Measurements from ENCODE around the gene NFIA. TPM values are rescaled to one million over a fixed set of nuclear protein-coding genes. Genes with fewer than 3 reads are reported as not detected.

Gene NFIA
- total and polyA plus RNA-seq, 2 of the 13 experiments (the other 11 are each of a cell fraction or from before 2014, with no cell fraction given): 14.7 to 28.5 TPM

DNA sequence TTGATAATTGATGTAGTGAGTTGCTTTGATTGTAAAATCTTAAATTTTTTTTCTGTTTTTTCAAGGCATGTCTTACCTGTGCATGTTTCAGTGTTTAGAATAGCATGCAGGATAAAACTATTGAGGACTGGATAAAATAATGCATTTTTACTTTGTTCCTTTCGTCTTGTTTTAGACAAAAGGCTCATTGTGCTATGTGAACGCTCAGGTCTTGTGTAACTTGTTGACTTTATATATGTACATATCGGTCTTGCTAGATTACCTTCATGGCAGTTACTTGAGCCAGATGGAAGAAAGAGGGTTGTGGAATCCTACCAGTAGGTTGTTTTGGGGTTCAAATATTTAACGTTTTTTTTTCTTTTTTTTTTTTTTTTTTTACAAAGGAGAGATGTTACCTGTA, 7.0 kb downstream of the NFIA start (continued):
- TF ChIP-seq ZNF605 (CRISPR knock-in tag; IDR thresholded peaks at IDR 0.05) (no peak), ZNF629 (CRISPR knock-in tag; conservative IDR thresholded peaks at IDR 0.05) (no peak), SMAD9 (CRISPR knock-in tag; IDR thresholded peaks at IDR 0.05) (no peak), SMC3 (IDR thresholded peaks at IDR 0.05; ENCODE audit: low read length) (no peak), NAIF1 (CRISPR knock-in tag; IDR thresholded peaks at IDR 0.05; ENCODE audit: borderline replicate concordance) (no peak), ZNF558 (CRISPR knock-in tag; IDR thresholded peaks at IDR 0.05; ENCODE audit: borderline replicate concordance) (no peak), ZFP36 (IDR thresholded peaks at IDR 0.05; ENCODE audit: borderline replicate concordance, low read depth, low read length, partially characterized antibody) (no peak), SIN3B (IDR thresholded peaks at IDR 0.05; ENCODE audit: low read length) (no peak), ZNF235 (CRISPR knock-in tag; IDR thresholded peaks at IDR 0.05; ENCODE audit: borderline replicate concordance) (no peak), YEATS4 (CRISPR knock-in tag; IDR thresholded peaks at IDR 0.05; ENCODE audit: borderline replicate concordance) (no peak), ZNF17 (CRISPR knock-in tag; IDR thresholded peaks at IDR 0.05) (no peak), ZNF839 (CRISPR knock-in tag; IDR thresholded peaks at IDR 0.05; ENCODE audit: borderline replicate concordance) (no peak), NR2F2 (IDR thresholded peaks at IDR 0.05; ENCODE audit: borderline replicate concordance, low read depth) (peak; percentile 79)
- TF ChIP-seq, protein P1, sequence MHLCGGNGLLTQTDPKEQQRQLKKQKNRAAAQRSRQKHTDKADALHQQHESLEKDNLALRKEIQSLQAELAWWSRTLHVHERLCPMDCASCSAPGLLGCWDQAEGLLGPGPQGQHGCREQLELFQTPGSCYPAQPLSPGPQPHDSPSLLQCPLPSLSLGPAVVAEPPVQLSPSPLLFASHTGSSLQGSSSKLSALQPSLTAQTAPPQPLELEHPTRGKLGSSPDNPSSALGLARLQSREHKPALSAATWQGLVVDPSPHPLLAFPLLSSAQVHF (CRISPR knock-in tag; IDR thresholded peaks at IDR 0.05): no peak
- TF ChIP-seq, protein P2, sequence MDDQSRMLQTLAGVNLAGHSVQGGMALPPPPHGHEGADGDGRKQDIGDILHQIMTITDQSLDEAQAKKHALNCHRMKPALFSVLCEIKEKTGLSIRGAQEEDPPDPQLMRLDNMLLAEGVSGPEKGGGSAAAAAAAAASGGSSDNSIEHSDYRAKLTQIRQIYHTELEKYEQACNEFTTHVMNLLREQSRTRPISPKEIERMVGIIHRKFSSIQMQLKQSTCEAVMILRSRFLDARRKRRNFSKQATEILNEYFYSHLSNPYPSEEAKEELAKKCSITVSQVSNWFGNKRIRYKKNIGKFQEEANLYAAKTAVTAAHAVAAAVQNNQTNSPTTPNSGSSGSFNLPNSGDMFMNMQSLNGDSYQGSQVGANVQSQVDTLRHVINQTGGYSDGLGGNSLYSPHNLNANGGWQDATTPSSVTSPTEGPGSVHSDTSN (CRISPR knock-in tag; IDR thresholded peaks at IDR 0.05; ENCODE audit: borderline replicate concordance): no peak
- TF ChIP-seq, protein P3, sequence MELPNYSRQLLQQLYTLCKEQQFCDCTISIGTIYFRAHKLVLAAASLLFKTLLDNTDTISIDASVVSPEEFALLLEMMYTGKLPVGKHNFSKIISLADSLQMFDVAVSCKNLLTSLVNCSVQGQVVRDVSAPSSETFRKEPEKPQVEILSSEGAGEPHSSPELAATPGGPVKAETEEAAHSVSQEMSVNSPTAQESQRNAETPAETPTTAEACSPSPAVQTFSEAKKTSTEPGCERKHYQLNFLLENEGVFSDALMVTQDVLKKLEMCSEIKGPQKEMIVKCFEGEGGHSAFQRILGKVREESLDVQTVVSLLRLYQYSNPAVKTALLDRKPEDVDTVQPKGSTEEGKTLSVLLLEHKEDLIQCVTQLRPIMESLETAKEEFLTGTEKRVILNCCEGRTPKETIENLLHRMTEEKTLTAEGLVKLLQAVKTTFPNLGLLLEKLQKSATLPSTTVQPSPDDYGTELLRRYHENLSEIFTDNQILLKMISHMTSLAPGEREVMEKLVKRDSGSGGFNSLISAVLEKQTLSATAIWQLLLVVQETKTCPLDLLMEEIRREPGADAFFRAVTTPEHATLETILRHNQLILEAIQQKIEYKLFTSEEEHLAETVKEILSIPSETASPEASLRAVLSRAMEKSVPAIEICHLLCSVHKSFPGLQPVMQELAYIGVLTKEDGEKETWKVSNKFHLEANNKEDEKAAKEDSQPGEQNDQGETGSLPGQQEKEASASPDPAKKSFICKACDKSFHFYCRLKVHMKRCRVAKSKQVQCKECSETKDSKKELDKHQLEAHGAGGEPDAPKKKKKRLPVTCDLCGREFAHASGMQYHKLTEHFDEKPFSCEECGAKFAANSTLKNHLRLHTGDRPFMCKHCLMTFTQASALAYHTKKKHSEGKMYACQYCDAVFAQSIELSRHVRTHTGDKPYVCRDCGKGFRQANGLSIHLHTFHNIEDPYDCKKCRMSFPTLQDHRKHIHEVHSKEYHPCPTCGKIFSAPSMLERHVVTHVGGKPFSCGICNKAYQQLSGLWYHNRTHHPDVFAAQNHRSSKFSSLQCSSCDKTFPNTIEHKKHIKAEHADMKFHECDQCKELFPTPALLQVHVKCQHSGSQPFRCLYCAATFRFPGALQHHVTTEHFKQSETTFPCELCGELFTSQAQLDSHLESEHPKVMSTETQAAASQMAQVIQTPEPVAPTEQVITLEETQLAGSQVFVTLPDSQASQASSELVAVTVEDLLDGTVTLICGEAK (IDR thresholded peaks at IDR 0.05): no peak
- TF ChIP-seq, protein P3 (CRISPR knock-in tag; IDR thresholded peaks at IDR 0.05): no peak
- TF ChIP-seq, protein P4, sequence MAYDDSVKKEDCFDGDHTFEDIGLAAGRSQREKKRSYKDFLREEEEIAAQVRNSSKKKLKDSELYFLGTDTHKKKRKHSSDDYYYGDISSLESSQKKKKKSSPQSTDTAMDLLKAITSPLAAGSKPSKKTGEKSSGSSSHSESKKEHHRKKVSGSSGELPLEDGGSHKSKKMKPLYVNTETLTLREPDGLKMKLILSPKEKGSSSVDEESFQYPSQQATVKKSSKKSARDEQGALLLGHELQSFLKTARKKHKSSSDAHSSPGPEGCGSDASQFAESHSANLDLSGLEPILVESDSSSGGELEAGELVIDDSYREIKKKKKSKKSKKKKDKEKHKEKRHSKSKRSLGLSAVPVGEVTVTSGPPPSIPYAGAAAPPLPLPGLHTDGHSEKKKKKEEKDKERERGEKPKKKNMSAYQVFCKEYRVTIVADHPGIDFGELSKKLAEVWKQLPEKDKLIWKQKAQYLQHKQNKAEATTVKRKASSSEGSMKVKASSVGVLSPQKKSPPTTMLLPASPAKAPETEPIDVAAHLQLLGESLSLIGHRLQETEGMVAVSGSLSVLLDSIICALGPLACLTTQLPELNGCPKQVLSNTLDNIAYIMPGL (CRISPR knock-in tag; IDR thresholded peaks at IDR 0.05; ENCODE audit: borderline replicate concordance in 1 of 2, low read depth in 1 of 2): peak in 1 of 2 experiments; percentile 35; a peak in 1 of 4 replicates
